GM19043 (cell line): ENCODE measurements around the gene P2RX3.
"Not testable (repeated sequence)": the region's sequence is repeated elsewhere in the genome, so short reads cannot be mapped to it uniquely, and the experiment has no call there.

Experiments
- ATAC-seq: cut with Tn5 transposase; IDR thresholded peaks from one replicate; pipeline ENCODE4 v1.9.1; 2021; ENCODE audit warnings: low read depth; ENCODE audit not compliant: unreplicated experiment

P2RX3 gene

GRCh38 chr11:57324154-57324885, 13.8 kb upstream of the P2RX3 start:
- no peak for ATAC-seq

GRCh38 chr11:57324886-57325734, 13.0 kb upstream of the P2RX3 start, which contains the start of gene TNKS1BP1:
TSS of gene TNKS1BP1 (minus strand) at chr11:57324952. CDS start at chr11:57321885, 3,067 bp downstream.
- peak; percentile 87 for ATAC-seq

GRCh38 chr11:57325735-57326048, 12.5 kb upstream of the P2RX3 start:
- ATAC-seq = no peak

GRCh38 chr11:57327721-57328120, 10.4 kb upstream of the P2RX3 start:
- no peak for ATAC-seq

GRCh38 chr11:57330029-57330428, 8.1 kb upstream of the P2RX3 start:
- no peak for ATAC-seq

- no peak for ATAC-seq
These were observed 6.4 kb upstream of the P2RX3 start for GRCh38 chr11:57331720-57332119.

- no peak for ATAC-seq
These were observed 5.3 kb upstream of the P2RX3 start for GRCh38 chr11:57332694-57333440.

GRCh38 chr11:57335023-57335342, 3.2 kb upstream of the P2RX3 start:
- ATAC-seq = no peak

- ATAC-seq = peak; percentile 100
These were observed 2.6 kb upstream of the P2RX3 start, which contains the start of gene SSRP1 for GRCh38 chr11:57335343-57336110. TSS of gene SSRP1 (minus strand) at chr11:57335892. CDS start at chr11:57335121, 771 bp downstream.

- ATAC-seq = no peak
These were observed 2.0 kb upstream of the P2RX3 start for GRCh38 chr11:57336111-57336666.

- ATAC-seq = not testable (repeated sequence)
These were observed 1.3 kb upstream of the P2RX3 start for GRCh38 chr11:57336856-57337255.

- ATAC-seq = no peak
These were observed 1.2 kb downstream of the P2RX3 start for GRCh38 chr11:57339328-57339727.

- no peak for ATAC-seq
These were observed 2.0 kb downstream of the P2RX3 start for GRCh38 chr11:57340039-57340615.

GRCh38 chr11:57341250-57341808, 3.2 kb downstream of the P2RX3 start:
- no peak for ATAC-seq

- no peak for ATAC-seq
These were observed 4.5 kb downstream of the P2RX3 start for GRCh38 chr11:57342702-57343101.

GRCh38 chr11:57343825-57344224, 5.7 kb downstream of the P2RX3 start:
- no peak for ATAC-seq

GRCh38 chr11:57344826-57345225, 6.7 kb downstream of the P2RX3 start:
- ATAC-seq = no peak

- ATAC-seq = peak; percentile 83
These were observed 7.5 kb downstream of the P2RX3 start for GRCh38 chr11:57345555-57346211.

GRCh38 chr11:57347336-57347735, 9.2 kb downstream of the P2RX3 start:
- ATAC-seq = no peak
